Epithelial cell of esophagus (primary cell): ENCODE results near the gene ATP6V1G1.

Source experiments
- DNase-seq: peaks from one replicate; pipeline ENCODE4 v3.0.0; 2010; ENCODE audit warnings: low read depth
- H3K4me3 ChIP-seq: 2 replicates; pipeline ENCODE4 v1.5.1; 2011; ENCODE audit warnings: mild to moderate bottlenecking, low read length, control low read depth
- TF ChIP-seq, protein P1 (sequence below): IDR thresholded peaks from 2 replicates; pipeline ENCODE4 v1.5.1; 2011; ENCODE audit warnings: low read depth, mild to moderate bottlenecking, low read length, control low read depth, inconsistent platforms; ENCODE audit not compliant: insufficient read depth; ENCODE audit errors: missing control alignments

Gene ATP6V1G1

DNA sequence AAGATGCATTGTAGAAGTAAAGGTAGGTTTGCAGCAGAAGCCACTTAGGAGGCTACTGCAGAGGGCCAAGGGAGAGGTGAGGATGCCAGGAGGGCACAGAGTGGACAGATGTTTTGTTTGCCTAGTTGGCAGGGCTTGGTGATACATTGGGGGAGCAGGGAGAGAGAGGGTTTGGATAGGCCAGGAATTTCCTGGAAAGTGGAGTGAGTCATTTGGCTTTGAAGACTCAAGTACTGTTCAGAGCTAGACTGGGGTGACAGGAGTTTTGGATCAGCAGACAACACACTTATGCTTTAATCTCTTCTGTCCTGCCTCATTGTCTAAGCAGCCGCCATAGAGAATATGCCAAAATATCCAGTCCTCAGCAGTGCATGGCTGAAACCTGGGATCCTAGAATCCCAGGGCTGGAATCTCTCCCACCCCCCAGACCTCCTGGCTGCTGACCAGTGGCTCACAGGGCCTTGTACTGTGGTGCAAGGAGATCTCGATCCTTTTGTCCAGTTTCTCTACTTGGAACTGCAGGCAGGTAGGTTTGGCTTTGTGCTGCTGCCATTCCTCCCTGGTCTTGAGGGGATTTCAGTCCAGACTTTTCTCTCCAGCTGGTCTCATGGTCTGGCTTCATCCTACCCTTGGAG is 34.5 kb downstream of the ATP6V1G1 start:
- TF ChIP-seq, protein P1, sequence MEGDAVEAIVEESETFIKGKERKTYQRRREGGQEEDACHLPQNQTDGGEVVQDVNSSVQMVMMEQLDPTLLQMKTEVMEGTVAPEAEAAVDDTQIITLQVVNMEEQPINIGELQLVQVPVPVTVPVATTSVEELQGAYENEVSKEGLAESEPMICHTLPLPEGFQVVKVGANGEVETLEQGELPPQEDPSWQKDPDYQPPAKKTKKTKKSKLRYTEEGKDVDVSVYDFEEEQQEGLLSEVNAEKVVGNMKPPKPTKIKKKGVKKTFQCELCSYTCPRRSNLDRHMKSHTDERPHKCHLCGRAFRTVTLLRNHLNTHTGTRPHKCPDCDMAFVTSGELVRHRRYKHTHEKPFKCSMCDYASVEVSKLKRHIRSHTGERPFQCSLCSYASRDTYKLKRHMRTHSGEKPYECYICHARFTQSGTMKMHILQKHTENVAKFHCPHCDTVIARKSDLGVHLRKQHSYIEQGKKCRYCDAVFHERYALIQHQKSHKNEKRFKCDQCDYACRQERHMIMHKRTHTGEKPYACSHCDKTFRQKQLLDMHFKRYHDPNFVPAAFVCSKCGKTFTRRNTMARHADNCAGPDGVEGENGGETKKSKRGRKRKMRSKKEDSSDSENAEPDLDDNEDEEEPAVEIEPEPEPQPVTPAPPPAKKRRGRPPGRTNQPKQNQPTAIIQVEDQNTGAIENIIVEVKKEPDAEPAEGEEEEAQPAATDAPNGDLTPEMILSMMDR: no peak
- DNase-seq: peak; percentile 73
- no peak overlapping the region for H3K4me3 ChIP-seq

DNA sequence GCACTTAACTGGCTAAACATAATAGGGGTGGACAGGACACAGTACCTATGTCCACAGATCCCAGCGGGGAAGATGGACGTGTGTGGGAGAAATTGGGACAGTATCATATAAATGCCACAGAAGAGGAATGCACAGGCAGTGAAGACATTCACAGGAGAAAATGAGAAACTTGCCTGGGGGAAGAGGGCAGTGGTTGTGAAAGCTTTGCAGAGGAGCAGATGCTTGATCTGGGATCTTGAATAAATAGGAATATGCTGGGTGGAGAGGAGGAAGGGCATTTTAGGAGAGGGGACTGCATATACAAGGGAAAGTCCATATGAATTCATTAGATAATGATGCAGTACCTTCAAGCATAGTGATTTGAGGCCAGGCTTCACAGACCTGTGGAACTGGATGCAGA is 37.1 kb downstream of the ATP6V1G1 start:
- no peak overlapping the region for H3K4me3 ChIP-seq
- TF ChIP-seq, protein P1: no peak
- peak; percentile 6 for DNase-seq

DNA sequence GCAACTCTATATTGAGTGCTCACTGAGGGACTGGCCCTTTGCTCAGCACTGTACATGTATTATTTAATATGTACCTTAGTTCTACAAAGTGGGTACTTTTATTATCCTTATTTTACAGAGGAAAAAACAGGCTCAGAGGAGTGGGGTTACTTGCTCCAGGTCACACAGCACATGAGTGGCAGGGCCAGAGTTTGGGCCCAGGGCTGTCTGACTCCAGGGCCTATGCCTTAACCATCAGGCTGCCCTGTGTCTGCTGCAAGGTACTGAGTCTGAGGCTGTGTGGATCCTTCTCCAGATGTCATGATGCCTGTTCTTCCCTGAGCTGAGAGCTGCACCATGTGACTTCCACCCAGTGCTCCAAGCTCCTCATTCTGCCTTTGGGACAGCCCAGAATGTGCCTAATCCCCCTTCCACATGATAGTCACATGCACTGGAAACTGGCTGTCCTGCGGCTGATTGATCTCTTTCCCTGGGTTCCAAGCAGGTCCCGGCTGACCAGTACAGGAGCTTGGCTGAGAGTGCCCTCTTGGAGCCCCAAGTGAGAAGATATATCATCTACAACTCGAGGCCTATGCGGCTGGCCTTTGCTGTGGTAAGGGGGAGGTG is 38.9 kb downstream of the ATP6V1G1 start:
- no peak for DNase-seq
- no peak overlapping the region for H3K4me3 ChIP-seq
- TF ChIP-seq, protein P1: no peak

DNA sequence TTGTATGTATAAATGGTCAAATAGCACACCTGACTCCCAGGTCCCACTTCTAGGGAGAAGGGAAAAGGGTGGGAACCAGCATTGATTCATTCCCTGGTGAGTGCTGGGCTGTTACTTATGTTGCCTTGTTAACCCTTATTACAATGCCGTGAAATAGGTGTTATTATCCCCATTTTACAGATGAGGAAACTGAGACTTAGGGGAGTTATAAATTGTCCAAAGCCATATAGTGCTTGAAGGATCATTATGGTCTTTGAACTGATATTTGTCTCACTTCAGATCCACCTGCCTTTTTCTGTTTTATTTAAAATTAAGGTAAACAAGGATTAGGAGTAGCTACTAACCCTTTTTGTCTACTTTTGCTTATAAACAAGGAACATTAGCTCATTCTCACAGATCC is 40.0 kb downstream of the ATP6V1G1 start:
- no peak overlapping the region for H3K4me3 ChIP-seq
- TF ChIP-seq, protein P1: no peak
- no peak for DNase-seq

DNA sequence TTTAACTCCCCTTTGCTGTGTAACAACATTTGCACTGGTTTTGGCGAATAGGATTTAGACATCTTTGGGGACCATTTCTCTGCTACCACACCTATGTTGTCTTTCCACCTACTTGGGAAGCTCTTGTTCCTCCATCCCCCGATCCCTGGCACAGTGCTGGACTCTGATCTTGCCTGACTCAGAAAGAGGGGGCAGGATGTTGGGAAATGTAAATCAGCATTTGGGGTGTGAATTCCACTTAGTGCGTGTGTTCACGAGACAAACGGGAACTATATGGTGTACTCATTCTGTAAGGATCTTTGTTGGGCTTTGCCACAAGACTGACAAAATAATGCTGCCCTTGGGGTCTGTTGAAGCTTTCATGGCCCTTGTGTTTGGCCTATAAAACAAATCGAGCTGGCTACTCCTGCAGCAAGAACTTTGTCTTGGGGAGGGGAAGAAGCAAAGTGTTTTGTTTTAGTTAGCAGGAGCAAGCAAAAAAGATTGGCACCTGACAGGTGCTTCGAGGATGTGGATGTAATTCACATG is 42.1 kb downstream of the ATP6V1G1 start:
- TF ChIP-seq, protein P1: no peak
- H3K4me3 ChIP-seq: no peak overlapping the region
- DNase-seq: peak; percentile 39

DNA sequence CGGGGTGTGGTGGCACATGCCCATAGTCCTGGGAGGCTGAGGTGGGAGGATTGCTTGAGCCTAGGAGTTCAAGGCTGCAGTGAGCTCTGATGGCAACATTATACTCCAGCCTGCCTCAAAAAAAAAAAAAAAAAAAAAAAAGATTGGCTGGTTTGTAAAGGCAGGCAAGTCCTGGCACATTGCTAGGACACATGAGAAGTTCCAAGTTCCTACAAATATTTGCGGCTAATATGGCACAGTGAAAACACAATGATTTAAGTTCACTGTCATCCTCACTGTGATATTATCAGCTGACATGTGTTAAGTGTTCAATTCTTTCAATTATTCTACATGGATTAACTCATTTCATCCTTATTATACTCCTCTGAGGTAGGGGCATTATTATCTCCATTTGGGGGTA is 43.6 kb downstream of the ATP6V1G1 start:
- TF ChIP-seq, protein P1: no peak
- H3K4me3 ChIP-seq: no peak overlapping the region
- peak; percentile 29 for DNase-seq

DNA sequence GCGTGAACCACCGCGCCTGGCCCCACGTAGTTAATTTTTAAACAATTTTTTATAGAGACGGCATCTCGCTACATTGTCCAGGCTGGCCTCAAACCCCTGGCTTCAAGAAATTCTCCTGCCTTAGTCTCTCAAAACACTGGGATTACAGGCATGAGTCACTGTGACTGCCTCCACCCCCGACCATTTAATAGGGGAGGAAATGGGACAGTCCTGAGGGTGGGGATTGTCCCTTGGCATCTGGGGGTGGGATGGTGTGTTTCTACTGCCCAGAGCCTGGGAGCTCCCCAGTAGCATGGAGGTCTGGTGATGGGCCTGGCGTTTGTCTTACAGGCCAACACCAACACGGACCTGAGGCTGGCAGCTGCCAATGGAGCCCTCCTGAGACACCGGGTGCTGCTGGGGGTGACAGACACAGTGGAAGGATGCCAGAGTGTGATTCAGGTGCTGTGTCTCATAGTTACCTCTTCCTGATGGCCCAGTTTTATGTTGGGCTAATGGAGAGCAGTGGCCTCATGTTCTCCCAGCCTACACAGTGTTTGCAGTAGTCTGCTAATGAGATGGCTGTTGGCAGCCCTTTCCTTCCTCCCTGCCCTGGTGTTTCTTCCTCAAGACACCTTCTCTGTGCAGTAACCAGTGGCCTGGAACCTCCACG is 46.0 kb downstream of the ATP6V1G1 start:
- TF ChIP-seq, protein P1: no peak
- H3K4me3 ChIP-seq: no peak overlapping the region
- DNase-seq: peak; percentile 33
